AG04449 (cell line): ENCODE measurements around the gene CHAC2.

ENCODE experiments used
- CTCF ChIA-PET: fragments of 350-600 bp; formaldehyde crosslinking; extraction: SDS; loops from one replicate; lab custom pipeline; 2021; ENCODE audit warnings: antibody characterized with exemption; lab: Yijun Ruan, JAX
- POLR2A ChIA-PET: fragments of 400-600, 350-600 bp; formaldehyde crosslinking; extraction: SDS; loops from one replicate; lab custom pipeline; 2020; ENCODE audit warnings: antibody characterized with exemption, inconsistent platforms; lab: Yijun Ruan, JAX
- DNase-seq: peaks from one replicate; pipeline ENCODE4 v3.0.0-alpha.2; 2010; ENCODE audit warnings: low read depth, low spot score
- H3K4me3 ChIP-seq: 2 replicates; pipeline ENCODE4 v1.5.1; 2011; ENCODE audit warnings: low read depth, mild to moderate bottlenecking, control low read depth, low read length
- CTCF ChIP-seq: IDR thresholded peaks from one replicate; pipeline ENCODE4 v1.5.1; 2011; ENCODE audit warnings: mild to moderate bottlenecking, moderate library complexity, low read length, control low read depth, inconsistent platforms; ENCODE audit not compliant: insufficient read depth; ENCODE audit errors: missing control alignments

CHAC2 gene

DNA sequence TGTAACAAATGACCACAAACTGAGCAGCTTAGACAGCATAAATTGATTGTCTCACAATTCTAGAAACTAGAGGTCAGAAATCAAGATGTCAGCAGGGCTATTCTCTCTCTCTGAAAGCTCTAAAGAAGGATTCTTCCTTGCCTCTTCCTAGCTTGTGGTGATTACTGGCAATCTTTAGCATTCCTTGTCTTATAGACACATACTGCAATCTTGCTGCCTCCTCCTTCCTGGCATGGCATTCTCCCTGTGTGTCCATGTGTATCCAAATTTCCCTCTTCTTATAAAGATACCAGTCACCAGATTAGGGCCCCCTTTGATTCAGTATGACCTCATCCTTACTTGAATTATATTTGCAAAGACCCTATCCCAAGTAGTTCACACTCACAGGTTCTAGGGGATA, 16.8 kb downstream of the CHAC2 start:
- TF ChIP-seq CTCF = no peak
- no peak overlapping the region for H3K4me3 ChIP-seq
- ChIA-PET POLR2A (no interaction called here), CTCF (interaction anchor here (0.7 kb wide), 1 partner anchor 17 kb away, joined by 3 read pairs; no protein-coding TSS in a partner anchor)
- no peak for DNase-seq

DNA sequence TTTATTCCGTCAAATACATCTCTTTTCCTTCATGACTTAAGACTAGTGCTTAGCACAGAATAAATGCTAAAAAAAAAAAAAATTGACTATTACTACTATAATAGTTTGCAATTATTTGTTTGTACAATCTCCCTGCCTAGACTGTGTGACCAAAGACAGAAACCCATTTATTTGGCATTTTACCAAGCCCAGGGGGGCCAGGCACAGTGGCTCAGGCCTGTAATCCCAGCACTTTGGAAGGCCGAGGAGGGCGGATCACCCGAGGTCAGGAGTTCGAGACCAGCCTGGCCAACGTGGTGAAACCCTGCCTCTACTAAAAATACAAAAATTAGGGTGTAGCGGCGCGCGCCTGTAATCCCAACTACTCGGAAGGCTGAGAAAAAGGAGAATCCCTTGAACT, 17.8 kb downstream of the CHAC2 start:
- ChIA-PET CTCF (interaction anchor here (2.8 kb wide), 1 partner anchor 17 kb away, joined by 10 read pairs; the partner anchor contains the start of gene CHAC2), POLR2A (no interaction called here)
- TF ChIP-seq CTCF = no peak
- H3K4me3 ChIP-seq = peak overlapping the region; percentile 57
- no peak for DNase-seq

DNA sequence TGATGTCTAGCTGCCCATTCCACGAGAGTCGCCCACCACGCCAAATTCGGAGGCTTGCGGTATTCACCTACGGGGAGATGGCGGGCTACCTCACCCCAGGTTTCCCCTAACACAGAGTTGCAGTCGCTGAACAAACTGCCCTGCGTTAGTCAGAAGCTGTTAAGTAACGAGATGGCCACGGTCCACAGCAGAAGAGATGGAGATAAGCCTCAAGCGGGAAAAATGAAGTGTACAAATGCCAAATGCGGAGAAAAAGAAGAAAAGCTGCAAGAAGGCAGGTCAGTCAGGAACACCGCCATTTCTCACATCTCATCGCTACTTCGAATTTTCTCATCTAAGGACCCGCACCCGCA, 18.7 kb downstream of the CHAC2 start:
- H3K4me3 ChIP-seq = peak overlapping the region; percentile 57
- TF ChIP-seq CTCF = no peak
- DNase-seq = no peak
- ChIA-PET POLR2A (interaction anchor here (0.6 to 0.9 kb wide), 2 partner anchors 19 to 110 kb away, joined by 3 read pairs; partner anchors contain the start of gene CHAC2), CTCF (interaction anchor here (1.1 to 2.8 kb wide), 2 partner anchors 17 to 18 kb away, joined by 3 to 10 read pairs; partner anchors contain the start of gene CHAC2)

GRCh38 chr2:53786705-53787613, 19.4 kb downstream of the CHAC2 start, which contains the start of the genes ASB3 and ERLEC1:
Gene ASB3 (minus strand): TSS chr2:53786953. CDS start chr2:53765572, 21,381 bp downstream.
Gene ERLEC1 (plus strand): TSS chr2:53787044. CDS start chr2:53787211, 167 bp downstream.
- peak within 1 kb of the TSS; percentile 57 for H3K4me3 ChIP-seq
- no peak for TF ChIP-seq CTCF
- ChIA-PET CTCF (interaction anchor here (1.0 to 2.8 kb wide), 3 partner anchors 9 to 19 kb away, joined by 3 to 10 read pairs (median 3); partner anchors contain the start of gene CHAC2), POLR2A (interaction anchor here (0.9 kb wide), 1 partner anchor 19 kb away, joined by 3 read pairs; the partner anchor contains the start of gene CHAC2)
- peak; percentile 34 for DNase-seq

DNA sequence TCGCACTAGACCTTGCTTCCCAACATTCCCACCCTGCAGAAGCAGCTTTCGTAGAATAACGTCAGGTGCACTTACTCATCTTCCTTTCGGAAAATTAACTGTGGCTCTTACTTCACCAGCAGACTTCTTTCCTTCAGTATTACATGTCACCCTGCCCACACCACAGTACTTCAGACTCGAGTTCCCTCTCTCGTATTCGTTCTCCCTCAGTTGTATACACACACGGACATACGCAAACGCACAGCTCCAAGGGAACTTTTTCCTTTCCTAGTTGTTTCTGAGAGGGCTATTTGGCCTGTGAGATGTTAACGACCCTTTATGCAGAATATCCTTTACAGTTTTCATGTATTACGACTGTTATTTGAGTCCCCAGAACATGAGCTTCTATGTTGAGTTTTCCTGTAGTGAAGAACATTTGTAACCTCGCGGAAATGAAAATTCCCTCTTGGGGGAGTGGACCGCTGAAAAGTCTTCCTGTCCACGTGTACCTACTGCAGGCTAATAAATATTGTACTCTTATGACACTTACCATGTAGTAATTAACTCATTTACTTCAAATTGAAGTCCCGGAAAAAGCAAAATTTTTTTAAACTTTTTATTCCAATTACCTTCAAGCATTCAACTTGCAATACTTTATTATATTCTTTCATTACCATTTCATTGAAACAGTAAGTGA, 20.1 kb downstream of the CHAC2 start:
- DNase-seq = no peak
- H3K4me3 ChIP-seq = peak overlapping the region; percentile 57
- no peak for TF ChIP-seq CTCF
- POLR2A ChIA-PET = interaction anchor here (0.5 kb wide), 1 partner anchor 182 kb away, joined by 3 read pairs; no protein-coding TSS in a partner anchor
- CTCF ChIA-PET = interaction anchor here (1.0 to 2.8 kb wide), 2 partner anchors 8 to 20 kb away, joined by 3 to 10 read pairs; partner anchors contain the start of gene CHAC2
